HCT116 (cell line): ENCODE measurements around the gene TSEN34. TPM values are rescaled to one million over a fixed set of nuclear protein-coding genes. Genes with fewer than 3 reads are reported as not detected.
"Not testable (repeated sequence)": the region's sequence is repeated elsewhere in the genome, so short reads cannot be mapped to it uniquely, and the experiment has no call there.

Source experiments
- ATAC-seq: fragments of 200-7000 bp; cut with Tn5 transposase; 2 replicates; pipeline ENCODE4 v1.9.1; 2020; ENCODE audit warnings: mild to moderate bottlenecking, moderate library complexity
- BruUV-seq: library from RNA; stranded (reverse); fragments of 400-500 nt; replicated peaks from 2 replicates; lab custom pipeline; 2021; lab: Mats Ljungman, UMichigan
- CTCF ChIA-PET: fragments of 300-600 bp; sonication (Branson Sonifier 250); formaldehyde crosslinking; loops from one replicate; lab custom pipeline; 2021; ENCODE audit warnings: antibody characterized with exemption; lab: Charles Lee
- POLR2A ChIA-PET: fragments of 300-600, 350-600 bp; sonication (Branson Sonifier 250); formaldehyde crosslinking; loops from one replicate; lab custom pipeline; 2021; ENCODE audit warnings: antibody characterized with exemption; lab: Charles Lee
- RAD21 ChIA-PET, 2 experiments: fragments of 300-600 bp; sonication (Branson Sonifier 250); formaldehyde crosslinking; loops; one replicate each; lab custom pipeline; 2023; ENCODE audit warnings: low total read pairs in 2 of 2; ENCODE audit not compliant: uncharacterized antibody in 2 of 2, unreplicated experiment in 2 of 2, low non-redundant PET in 1 of 2; lab: Charles Lee
- DNase-seq: peaks from one replicate; pipeline ENCODE4 v3.0.0-alpha.2; 2010; ENCODE audit warnings: low read depth, low spot score
- H2AFZ ChIP-seq: fragments of 200-600 bp; shearing (Covaris generic), sonication (generic); 2 replicates; pipeline ENCODE4 v1.6.1; 2017; ENCODE audit warnings: low read depth, mixed run types, mixed read lengths, antibody characterized with exemption, low read length; ENCODE audit not compliant: poor library complexity, severe bottlenecking
- H3K27ac ChIP-seq: 2 replicates; pipeline ENCODE4 v1.5.1; 2012; ENCODE audit warnings: low read depth, low read length
- H3K27me3 ChIP-seq: fragments of 200-600 bp; sonication (generic); 2 replicates; pipeline ENCODE4 v1.6.1; 2016; ENCODE audit warnings: mixed run types, low read length, mixed read lengths; ENCODE audit not compliant: insufficient read depth
- H3K36me3 ChIP-seq, 2 experiments: fragments of 200-500 bp in 1 of 2; fragments of 200-600 bp in 1 of 2; sonication (Bioruptor generic) in 1 of 2; sonication (generic) in 1 of 2; 2 replicates each; pipeline versions ENCODE4 v1.5.1 to v1.6.1; 2014 to 2016; ENCODE audit warnings: low read length in 2 of 2, inconsistent platforms in 1 of 2, mixed read lengths in 1 of 2, mixed run types in 1 of 2; ENCODE audit not compliant: insufficient read depth in 2 of 2, control insufficient read depth in 1 of 2
- H3K4me1 ChIP-seq, 2 experiments: fragments of 200-600 bp in 1 of 2; sonication (generic) in 1 of 2; 2 replicates each; pipeline versions ENCODE4 v1.5.1 to v1.6.1; 2012 to 2017; ENCODE audit warnings: low read length in 2 of 2, inconsistent platforms in 1 of 2, mild to moderate bottlenecking in 1 of 2, mixed read lengths in 1 of 2, mixed run types in 1 of 2, moderate library complexity in 1 of 2; ENCODE audit not compliant: insufficient read depth in 2 of 2, control insufficient read depth in 1 of 2
- H3K4me2 ChIP-seq: fragments of 200-600 bp; sonication (generic); 2 replicates; pipeline ENCODE4 v1.6.1; 2017; ENCODE audit warnings: mixed run types, low read length, mixed read lengths
- H3K4me3 ChIP-seq, 2 experiments: fragments of 200-600 bp in 1 of 2; sonication (generic) in 1 of 2; replicated peaks in 1 of 2; 2 replicates each; pipeline ENCODE4 v1.5.1; 2011 to 2016; ENCODE audit warnings: low read length in 2 of 2, control low read depth in 1 of 2, low read depth in 1 of 2, mild to moderate bottlenecking in 1 of 2, mixed read lengths in 1 of 2, mixed run types in 1 of 2
- H3K79me2 ChIP-seq: fragments of 200-600 bp; sonication (generic); 2 replicates; pipeline ENCODE4 v1.6.1; 2017; ENCODE audit warnings: mild to moderate bottlenecking, mixed run types, low read length, moderate library complexity, mixed read lengths; ENCODE audit not compliant: insufficient read depth
- H3K9ac ChIP-seq: fragments of 200-600 bp; sonication (generic); 2 replicates; pipeline ENCODE4 v1.6.1; 2016; ENCODE audit warnings: low read length, mixed read lengths
- H3K9me2 ChIP-seq: fragments of 200-600 bp; sonication (generic), shearing (Covaris generic); 2 replicates; pipeline ENCODE4 v1.6.1; 2017; ENCODE audit warnings: mixed run types, mild to moderate bottlenecking, moderate library complexity; ENCODE audit not compliant: insufficient read depth
- H3K9me3 ChIP-seq, 2 experiments: fragments of 200-500 bp in 1 of 2; fragments of 200-600 bp in 1 of 2; sonication (Bioruptor generic) in 1 of 2; sonication (generic) in 1 of 2; 2 replicates each; pipeline ENCODE4 v1.6.1; 2014 to 2017; ENCODE audit warnings: low read length in 2 of 2, mixed read lengths in 2 of 2, inconsistent platforms in 1 of 2, low read depth in 1 of 2, mild to moderate bottlenecking in 1 of 2, mixed run types in 1 of 2, moderate library complexity in 1 of 2; ENCODE audit not compliant: control insufficient read depth in 1 of 2, insufficient read depth in 1 of 2
- H4K20me1 ChIP-seq: fragments of 200-600 bp; sonication (generic), shearing (Covaris generic); 2 replicates; pipeline ENCODE4 v1.6.1; 2017; ENCODE audit warnings: mixed run types, mild to moderate bottlenecking, moderate library complexity; ENCODE audit not compliant: insufficient read depth
- ATF3 ChIP-seq: IDR thresholded peaks from 2 replicates; pipeline ENCODE4 v1.6.1; 2012
- CBX3 ChIP-seq: IDR thresholded peaks from 2 replicates; pipeline ENCODE4 v1.6.1; 2012; ENCODE audit warnings: low read depth
- ELF1 ChIP-seq: IDR thresholded peaks from 2 replicates; pipeline ENCODE4 v1.6.1; 2012; ENCODE audit warnings: low read depth, borderline replicate concordance
- EZH2 ChIP-seq: fragments of 200-600 bp; sonication (generic); IDR thresholded peaks from 2 replicates; pipeline ENCODE4 v1.6.1; 2017; ENCODE audit warnings: antibody characterized with exemption, mixed run types
- MAX ChIP-seq: IDR thresholded peaks from 2 replicates; pipeline ENCODE4 v1.6.1; 2012
- POLR2A ChIP-seq: IDR thresholded peaks from 2 replicates; pipeline ENCODE4 v1.7.0; 2011; ENCODE audit warnings: borderline replicate concordance; ENCODE audit not compliant: insufficient read depth, insufficient read length; ENCODE audit errors: extremely low read depth
- SIN3A ChIP-seq: IDR thresholded peaks from 2 replicates; pipeline ENCODE4 v1.6.1; 2012; ENCODE audit warnings: low read depth
- SP1 ChIP-seq: IDR thresholded peaks from 2 replicates; pipeline ENCODE4 v1.6.1; 2012; ENCODE audit warnings: low read depth
- TCF7L2 ChIP-seq: IDR thresholded peaks from 2 replicates; pipeline ENCODE4 v1.7.0; 2011; ENCODE audit warnings: borderline replicate concordance, inconsistent platforms; ENCODE audit not compliant: insufficient read depth, insufficient read length; ENCODE audit errors: extremely low read depth
- ZFX ChIP-seq: fragments of 450-650 bp; IDR thresholded peaks from 2 replicates; pipeline ENCODE4 v1.6.1; 2017
- intact Hi-C: fragments of 100-400 bp; cut with micrococcal nuclease; formaldehyde crosslinking; loops from 2 replicates; pipeline ENCODE4 v1.10.0; 2022
- total RNA-seq: library from RNA; stranded (reverse); gene quantifications from one replicate; pipeline ENCODE4 v1.2.1, GENCODE V29; 2021; ENCODE audit not compliant: unreplicated experiment

The TSEN34 gene
- total RNA-seq, 1 experiment from 2014 or later: 99.9 TPM

DNA sequence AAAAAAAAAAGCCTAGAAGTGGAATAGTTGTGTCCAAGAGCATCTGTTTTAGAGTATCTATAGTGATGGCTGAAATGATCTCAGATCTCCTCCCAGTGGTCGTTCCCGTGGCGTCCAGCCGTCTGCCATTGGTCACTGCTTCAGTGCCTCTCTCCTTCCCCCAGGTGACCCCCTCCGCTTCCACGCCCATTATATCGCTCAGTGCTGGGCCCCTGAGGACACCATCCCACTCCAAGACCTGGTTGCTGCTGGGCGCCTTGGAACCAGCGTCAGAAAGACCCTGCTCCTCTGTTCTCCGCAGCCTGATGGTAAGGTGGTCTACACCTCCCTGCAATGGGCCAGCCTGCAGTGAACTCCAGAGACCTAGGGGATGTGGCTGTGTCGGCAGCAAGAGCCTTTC is 1.9 kb downstream of the TSEN34 start:
- intact Hi-C loops: no loop called here

GRCh38 chr19:54194463-54194862 is 3.4 kb downstream of the TSEN34 start:
- H3K9me3 ChIP-seq, H3K9me2 ChIP-seq, H3K9ac ChIP-seq, BruUV-seq, H3K27ac ChIP-seq, POLR2A ChIA-PET, H2AFZ ChIP-seq, H3K4me2 ChIP-seq, H4K20me1 ChIP-seq, RAD21 ChIA-PET, ATAC-seq, intact Hi-C loops, H3K4me3 ChIP-seq, H3K27me3 ChIP-seq, DNase-seq: not testable (repeated sequence)
- CTCF ChIA-PET: interaction anchor here (1.0 kb wide), 1 partner anchor 26 kb away, joined by 3 read pairs; no protein-coding TSS in a partner anchor
- Histone ChIP-seq H3K4me1 (peaks cover 8 to 12% of the 10 kb centered on the region in 2 experiments; a peak in 2 of 4 replicates), H3K36me3 (peaks cover 10 to 16% of the 10 kb centered on the region in 2 experiments), H3K79me2 (peaks cover 25% of the 10 kb centered on the region)

More for the DNA sequence above, 1.9 kb downstream of the TSEN34 start:
- Histone ChIP-seq H3K79me2 (peaks cover 36% of the 10 kb centered on the region), H3K9me3 (no peaks in the 10 kb centered on the region), H3K4me2 (no peak overlapping the region), H3K9me2 (no peaks in the 10 kb centered on the region), H3K4me3 (no peak overlapping the region), H3K9ac (no peak overlapping the region), H3K27ac (peak overlapping the region; percentile 100; the same call in 1 of the 2 replicates), H3K27me3 (no peaks in the 10 kb centered on the region), H4K20me1 (no peaks in the 10 kb centered on the region), H3K36me3 (peaks cover 10 to 16% of the 10 kb centered on the region in 2 experiments), H3K4me1 (peaks cover 11 to 18% of the 10 kb centered on the region in 2 experiments), H2AFZ (no peak overlapping the region)
- DNase-seq (no peak), ATAC-seq (no peak)
- TF ChIP-seq CBX3 (no peak), ELF1 (no peak), MAX (no peak), TCF7L2 (no peak), EZH2 (no peak), ZFX (no peak), SP1 (no peak), SIN3A (no peak), ATF3 (no peak), POLR2A (no peak)
- POLR2A ChIA-PET: interaction anchor here (2.7 to 7.0 kb wide), 2 partner anchors 8 to 17 kb away, joined by 9 to 126 read pairs; partner anchors contain the start of gene RPS9
- CTCF ChIA-PET: no interaction called here
- no TSS peak for BruUV-seq
- RAD21 ChIA-PET: no interaction called here
